Testis (tissue), 2 donors: ENCODE results near the gene ARL6IP5.

Experiments
- CTCF ChIP-seq, 3 experiments: fragments of 450-650 bp in 2 of 3; fragments of 200-600 bp in 1 of 3; sonication (generic) in 1 of 3; IDR thresholded peaks; one replicate each; pipeline ENCODE4 v1.5.1; 2016 to 2019; ENCODE audit warnings: antibody characterized with exemption in 3 of 3, mild to moderate bottlenecking in 2 of 3, moderate library complexity in 1 of 3
- POLR2A ChIP-seq: fragments of 450-650 bp; IDR thresholded peaks from one replicate; pipeline ENCODE4 v1.6.1; 2017; ENCODE audit warnings: antibody characterized with exemption, mild to moderate bottlenecking, moderate library complexity

GRCh38 chr3:69126216-69126615, 41.5 kb downstream of the ARL6IP5 start:
- TF ChIP-seq CTCF (IDR thresholded peaks at IDR 0.05) (no peak), POLR2A (no peak)
